ENCODE data around the gene NET1.
"Not testable (repeated sequence)": the region's sequence is repeated elsewhere in the genome, so short reads cannot be mapped to it uniquely, and the experiment has no call there.

NET1 gene

GRCh38 chr10:5462841-5463293 lies 50.5 kb downstream of the NET1 start:
- no peak for DNase-seq (ENCODE audit: low read depth in 2 of 2)

GRCh38 chr10:5464546-5464945 lies 52.2 kb downstream of the NET1 start:
- DNase-seq (ENCODE audit: low read depth in 2 of 2), result no peak

- DNase-seq (ENCODE audit: low read depth in 2 of 2), result no peak
These were observed 53.7 kb downstream of the NET1 start for GRCh38 chr10:5465976-5466450.

GRCh38 chr10:5466451-5467206 lies 54.3 kb downstream of the NET1 start:
- DNase-seq (ENCODE audit: low read depth in 2 of 2), result no peak

- no peak for DNase-seq (ENCODE audit: low read depth in 2 of 2)
These were observed 54.8 kb downstream of the NET1 start for GRCh38 chr10:5467207-5467535.

- DNase-seq (ENCODE audit: low read depth in 2 of 2), result no peak
These were observed 55.4 kb downstream of the NET1 start for GRCh38 chr10:5467634-5468255.

- no peak for DNase-seq (ENCODE audit: low read depth in 2 of 2)
These were observed 56.1 kb downstream of the NET1 start for GRCh38 chr10:5468262-5469106.

GRCh38 chr10:5469353-5470061 lies 57.1 kb downstream of the NET1 start:
- DNase-seq (ENCODE audit: low read depth in 2 of 2), result no peak

GRCh38 chr10:5470062-5470751 lies 57.9 kb downstream of the NET1 start:
- no peak for DNase-seq (ENCODE audit: low read depth in 2 of 2)

GRCh38 chr10:5474642-5475041 lies 62.3 kb downstream of the NET1 start:
- DNase-seq (ENCODE audit: low read depth in 2 of 2), result not testable (repeated sequence)

GRCh38 chr10:5475088-5475487 lies 62.7 kb downstream of the NET1 start:
- not testable (repeated sequence) for DNase-seq (ENCODE audit: low read depth in 2 of 2)

GRCh38 chr10:5475974-5476807 lies 63.8 kb downstream of the NET1 start:
- not testable (repeated sequence) for DNase-seq (ENCODE audit: low read depth in 2 of 2)

- DNase-seq (ENCODE audit: low read depth in 2 of 2), result no peak
These were observed 64.7 kb downstream of the NET1 start for GRCh38 chr10:5476918-5477525.

- no peak for DNase-seq (ENCODE audit: low read depth in 2 of 2)
These were observed 65.8 kb downstream of the NET1 start for GRCh38 chr10:5477948-5478693.

- DNase-seq (ENCODE audit: low read depth in 2 of 2), result no peak
These were observed 66.4 kb downstream of the NET1 start for GRCh38 chr10:5478694-5479305.

- DNase-seq (ENCODE audit: low read depth in 2 of 2), result no peak
These were observed 67.3 kb downstream of the NET1 start for GRCh38 chr10:5479481-5480161.

GRCh38 chr10:5480162-5480941 lies 68.0 kb downstream of the NET1 start:
- no peak for DNase-seq (ENCODE audit: low read depth in 2 of 2)

Data from stimulated activated CD4-positive, alpha-beta T cell treated with anti-CD3 and anti-CD28 coated beads, Interleukin-1b, Interleukin-23, amount 100 ng/mL, for 1 hour (primary cell).